Activated T-helper 1 cell treated with Interleukin-2 at 50 U/mL for 16 hours (primary cell): ENCODE data around the gene RBM4.
"Not testable (repeated sequence)": the region's sequence is repeated elsewhere in the genome, so short reads cannot be mapped to it uniquely, and the experiment has no call there.

Experiments used
- DNase-seq: peaks from one replicate; pipeline ENCODE4 v3.0.0-alpha.2; 2020; ENCODE audit warnings: low read depth

The RBM4 gene

DNA sequence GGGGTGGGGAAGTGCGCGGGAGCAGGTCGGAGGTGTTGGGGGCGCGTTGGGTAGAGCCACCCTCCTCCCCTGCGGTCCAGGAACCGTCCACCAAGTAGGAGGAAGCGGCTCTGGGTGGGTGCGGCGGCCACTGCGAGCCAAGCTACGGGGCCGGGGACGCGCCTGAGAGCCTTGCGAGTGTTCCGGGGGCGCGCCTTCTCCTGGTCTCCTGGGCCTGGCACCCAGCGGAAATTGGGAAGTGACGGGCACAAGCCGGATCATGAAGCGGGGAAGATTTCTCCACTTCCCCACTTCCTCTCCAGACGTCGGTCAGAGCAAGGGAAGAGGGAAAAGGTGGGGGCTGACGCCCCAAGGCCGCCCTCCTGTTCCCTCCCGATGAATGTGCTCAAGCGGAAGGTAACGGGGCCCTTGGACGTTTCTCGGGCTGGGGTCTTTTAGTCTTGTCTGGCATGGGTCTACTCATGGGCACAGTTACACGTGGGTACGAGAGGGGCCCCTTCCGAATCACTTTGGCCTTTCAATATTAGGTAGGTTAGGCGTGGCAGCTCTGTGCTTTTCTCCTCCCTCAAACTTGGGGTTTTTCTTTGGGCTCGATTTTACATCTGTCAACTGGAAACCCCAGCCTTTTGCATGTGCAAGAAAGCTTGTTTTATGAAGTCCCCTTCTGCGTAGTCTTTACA lies 21.2 kb upstream of the RBM4 start:
- DNase-seq, result no peak

DNA sequence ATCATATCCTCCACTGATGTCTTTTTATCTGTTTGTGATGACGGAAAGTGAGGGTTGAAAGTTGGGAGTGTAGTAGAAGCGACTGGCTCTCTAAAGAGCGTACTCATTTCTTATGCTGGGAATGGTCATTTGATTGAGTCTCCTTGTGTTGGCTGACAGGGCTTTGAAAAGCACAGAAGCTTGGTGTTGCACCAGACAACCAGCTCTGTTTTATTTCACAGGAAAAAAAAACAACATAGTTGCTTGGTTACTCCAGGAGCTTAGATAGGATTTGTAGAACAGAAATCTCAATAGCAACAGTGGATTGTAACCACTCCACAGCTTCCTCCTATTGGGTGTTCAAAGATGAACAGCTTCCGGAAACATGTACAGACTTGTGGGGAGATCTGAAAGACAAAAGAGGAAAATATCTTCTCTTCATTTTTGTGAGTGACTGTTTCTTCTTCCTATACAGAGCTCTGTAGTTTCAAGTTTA lies 19.4 kb upstream of the RBM4 start:
- no peak for DNase-seq

DNA sequence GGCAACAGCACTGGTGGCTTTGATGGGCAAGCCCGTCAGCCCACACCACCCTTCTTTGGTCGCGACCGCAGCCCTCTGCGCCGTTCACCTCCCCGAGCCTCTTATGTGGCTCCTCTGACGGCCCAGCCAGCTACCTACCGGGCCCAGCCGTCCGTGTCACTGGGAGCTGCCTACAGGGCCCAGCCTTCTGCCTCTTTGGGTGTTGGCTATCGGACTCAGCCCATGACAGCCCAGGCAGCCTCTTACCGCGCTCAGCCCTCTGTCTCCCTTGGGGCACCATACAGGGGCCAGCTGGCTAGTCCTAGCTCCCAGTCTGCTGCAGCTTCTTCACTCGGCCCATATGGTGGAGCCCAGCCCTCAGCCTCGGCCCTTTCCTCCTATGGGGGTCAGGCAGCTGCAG lies 14.1 kb upstream of the RBM4 start:
- no peak for DNase-seq

GRCh38 chr11:66625041-66625751 lies 13.3 kb upstream of the RBM4 start:
- DNase-seq, result no peak

DNA sequence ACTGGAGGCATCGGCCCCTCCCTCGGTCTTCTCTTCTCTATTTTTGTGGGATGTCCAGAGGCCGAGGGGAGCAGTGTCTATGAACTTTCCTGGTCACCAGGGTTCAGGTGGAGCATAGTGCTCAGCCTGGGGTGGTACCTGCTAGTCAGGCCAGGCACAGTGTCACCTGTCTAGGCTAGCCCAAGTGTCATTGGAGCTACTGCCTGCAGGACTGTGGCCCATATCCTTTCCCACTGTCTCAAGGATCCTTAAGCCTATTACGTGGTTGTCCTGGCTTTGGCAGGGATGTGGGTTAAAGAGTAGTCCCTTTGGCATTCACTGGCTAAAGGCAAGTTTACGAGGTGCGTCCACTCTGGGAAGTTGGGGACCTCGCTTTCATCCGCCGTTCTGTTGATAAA lies 12.8 kb upstream of the RBM4 start:
- DNase-seq, result no peak

DNA sequence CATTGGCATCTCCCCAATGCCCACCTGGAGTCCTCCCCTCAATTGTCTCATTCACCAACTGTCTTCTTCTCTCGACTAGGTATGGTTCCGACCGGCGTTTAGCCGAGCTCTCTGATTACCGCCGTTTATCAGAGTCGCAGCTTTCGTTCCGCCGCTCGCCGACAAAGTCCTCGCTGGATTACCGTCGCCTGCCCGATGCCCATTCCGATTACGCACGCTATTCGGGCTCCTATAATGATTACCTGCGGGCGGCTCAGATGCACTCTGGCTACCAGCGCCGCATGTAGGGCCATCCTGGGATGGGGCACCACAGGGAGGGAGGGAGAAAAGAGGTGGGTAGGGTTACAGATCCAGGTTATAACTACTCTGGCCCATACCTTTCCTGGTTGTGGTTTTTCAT lies 12.1 kb upstream of the RBM4 start:
- DNase-seq, result no peak

DNA sequence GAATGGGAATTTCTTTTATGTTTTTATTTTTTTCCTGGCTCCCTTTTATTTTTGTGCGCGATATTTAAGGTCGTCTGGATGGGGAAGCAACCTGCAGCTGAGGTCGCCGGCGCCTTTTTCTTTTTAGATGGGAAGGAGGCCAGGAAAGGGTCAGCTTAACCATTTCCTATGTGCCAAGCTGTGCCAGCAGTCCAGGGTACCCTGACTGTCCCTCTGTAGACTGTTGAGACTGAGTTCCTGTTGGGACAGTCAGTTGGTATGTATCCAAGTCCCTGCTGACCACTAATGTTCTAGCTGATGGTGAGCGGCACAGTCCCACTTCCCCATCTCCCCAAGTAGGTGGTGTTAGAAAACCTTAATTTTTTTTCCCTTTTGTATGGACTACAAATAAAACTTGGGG lies 11.6 kb upstream of the RBM4 start:
- DNase-seq, result no peak

GRCh38 chr11:66628061-66628603 lies 10.4 kb upstream of the RBM4 start:
- DNase-seq, result no peak

GRCh38 chr11:66629356-66629755 lies 9.1 kb upstream of the RBM4 start:
- no peak for DNase-seq

GRCh38 chr11:66631883-66632282 lies 6.6 kb upstream of the RBM4 start:
- no peak for DNase-seq

DNA sequence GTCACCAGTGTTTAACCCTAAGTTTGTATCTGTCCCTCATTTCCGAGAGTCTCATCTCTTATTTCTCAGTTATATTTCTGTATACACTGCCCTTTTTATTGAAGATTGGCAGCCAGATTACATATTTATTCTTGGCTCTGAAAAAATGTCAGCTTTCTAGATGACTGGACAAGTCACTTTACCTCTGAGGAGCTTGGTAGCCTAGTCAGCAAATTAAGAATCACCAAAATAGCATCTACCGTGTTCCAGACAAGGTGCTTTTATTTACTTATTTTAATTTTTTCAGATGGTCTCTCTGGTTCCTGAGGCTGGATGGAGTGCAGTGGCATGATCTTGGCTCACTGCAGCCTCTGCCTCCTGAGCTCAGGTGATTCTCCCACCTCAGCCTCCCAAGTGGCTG lies 5.6 kb upstream of the RBM4 start:
- DNase-seq, result no peak

DNA sequence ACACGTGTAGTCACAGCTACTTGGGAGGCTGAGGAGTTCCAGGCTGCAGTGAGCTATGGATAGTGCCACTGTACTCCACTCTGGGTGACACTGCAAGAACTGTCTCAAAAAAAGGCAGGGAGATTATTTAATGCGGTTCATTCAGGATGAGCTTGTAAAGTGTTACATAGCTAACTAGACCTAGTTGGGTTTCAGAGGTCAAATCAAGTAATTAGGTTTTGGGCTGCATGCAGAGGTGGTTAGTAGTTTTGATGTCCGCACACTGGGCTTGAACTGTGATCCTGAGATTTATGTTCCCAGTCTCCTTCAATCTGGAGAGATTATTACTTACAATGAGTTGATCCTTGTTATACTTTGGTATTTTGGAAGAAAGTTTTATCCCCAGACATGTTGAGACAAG lies 2.1 kb upstream of the RBM4 start:
- DNase-seq, result no peak

DNA sequence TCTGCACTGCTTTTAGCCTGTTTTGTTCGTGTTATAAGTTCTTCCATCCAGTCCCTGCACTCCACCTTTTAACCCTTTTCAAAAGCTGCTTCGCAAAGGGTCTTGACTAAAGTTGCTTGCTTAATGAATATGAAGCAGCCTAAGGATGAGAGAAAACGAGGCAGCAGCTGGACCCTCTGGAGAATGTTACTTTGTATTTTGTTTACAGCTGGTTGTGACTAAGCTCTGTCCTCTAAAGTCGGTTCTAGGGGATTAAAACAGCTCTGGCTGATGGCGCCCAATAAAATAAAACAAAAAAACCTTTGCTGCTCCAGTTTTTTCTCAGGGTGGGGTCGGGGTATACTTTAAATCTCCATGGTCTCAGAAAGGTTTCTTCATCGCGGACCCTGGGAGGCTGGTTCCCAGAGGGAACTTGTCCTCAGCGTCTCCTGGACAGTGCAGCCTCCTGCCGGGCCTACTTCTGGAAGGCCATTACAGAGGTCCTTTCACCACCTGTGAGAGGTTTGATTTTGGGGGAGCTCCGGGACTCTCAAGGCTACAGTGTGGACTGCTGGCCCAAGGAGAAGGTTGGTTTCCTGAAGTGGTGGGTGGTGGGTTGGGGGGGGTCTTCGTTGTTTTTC lies 836 bp upstream of the RBM4 start:
- no peak for DNase-seq

- no peak for DNase-seq
Observed at GRCh38 chr11:66639066-66639813, 737 bp downstream of the RBM4 start.

DNA sequence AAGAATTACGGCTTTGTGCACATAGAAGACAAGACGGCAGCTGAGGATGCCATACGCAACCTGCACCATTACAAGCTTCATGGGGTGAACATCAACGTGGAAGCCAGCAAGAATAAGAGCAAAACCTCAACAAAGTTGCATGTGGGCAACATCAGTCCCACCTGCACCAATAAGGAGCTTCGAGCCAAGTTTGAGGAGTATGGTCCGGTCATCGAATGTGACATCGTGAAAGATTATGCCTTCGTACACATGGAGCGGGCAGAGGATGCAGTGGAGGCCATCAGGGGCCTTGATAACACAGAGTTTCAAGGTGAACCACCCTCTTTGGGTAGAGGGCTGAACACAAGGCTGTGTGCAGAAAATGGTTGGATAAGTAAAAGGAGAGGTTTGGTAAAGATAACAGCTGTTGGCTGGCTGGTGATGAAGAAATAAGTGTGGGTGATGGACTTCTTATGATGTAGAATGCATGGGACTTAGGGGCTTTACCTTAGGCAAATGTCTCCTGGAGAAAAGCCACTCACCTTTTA lies 1.4 kb downstream of the RBM4 start:
- DNase-seq, result not testable (repeated sequence)

- no peak for DNase-seq
Observed at GRCh38 chr11:66641834-66642233, 3.3 kb downstream of the RBM4 start.

- DNase-seq, result no peak
Observed at GRCh38 chr11:66643745-66644437, 5.4 kb downstream of the RBM4 start.

- no peak for DNase-seq
Observed at GRCh38 chr11:66646828-66647227, 8.3 kb downstream of the RBM4 start.

GRCh38 chr11:66649903-66650302 lies 11.4 kb downstream of the RBM4 start:
- no peak for DNase-seq

- DNase-seq, result no peak
Observed at GRCh38 chr11:66651016-66651415, 12.5 kb downstream of the RBM4 start.

GRCh38 chr11:66652651-66653050 lies 14.1 kb downstream of the RBM4 start:
- no peak for DNase-seq

- DNase-seq, result no peak
Observed at GRCh38 chr11:66653123-66653522, 14.6 kb downstream of the RBM4 start.
